Measurements from ENCODE around the gene EVC.

EVC gene

DNA sequence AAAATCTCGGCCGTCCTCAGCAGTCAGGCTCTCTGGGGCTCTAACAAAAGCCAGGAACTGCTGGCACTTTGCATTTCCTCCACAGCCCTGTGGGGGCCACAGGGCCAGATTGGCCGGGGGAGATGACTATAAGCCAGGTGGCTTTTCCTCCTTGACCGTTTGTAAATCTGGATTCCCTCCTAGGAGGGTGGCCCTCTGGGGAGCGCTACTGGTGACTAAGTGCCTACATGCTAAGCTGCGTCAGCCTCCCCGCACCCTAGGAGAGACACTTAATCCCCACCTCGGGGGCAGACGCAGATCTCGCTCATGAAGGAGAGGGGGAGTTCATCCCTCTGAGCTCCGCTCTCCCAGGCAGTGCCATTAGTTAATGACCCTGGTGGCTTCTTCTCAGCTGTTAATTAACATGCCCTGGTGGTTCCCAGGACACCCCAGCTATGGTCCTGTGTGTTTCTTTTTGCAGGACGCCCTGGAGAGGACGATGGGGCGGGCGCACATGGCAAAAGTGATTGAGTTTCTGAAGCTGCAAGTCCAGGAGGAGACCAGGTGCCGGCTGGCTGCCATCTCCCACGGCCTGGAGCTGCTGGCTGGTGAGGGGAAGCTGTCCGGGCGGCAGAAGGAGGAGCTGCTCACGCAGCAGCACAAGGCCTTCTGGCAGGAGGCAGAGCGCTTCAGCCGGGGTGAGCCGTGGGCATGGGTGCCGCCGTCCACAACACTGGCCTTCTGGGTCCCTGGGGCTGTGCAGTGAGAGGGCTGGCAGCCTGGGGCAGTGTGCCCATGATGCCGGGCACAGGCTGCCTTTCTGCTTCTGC lies 41.6 kb downstream of the EVC start:
- TF ChIP-seq GATA3 (IDR thresholded peaks at IDR 0.05; ENCODE audit: low read depth, low read length) (no peak), GATA2 (IDR thresholded peaks at IDR 0.05; ENCODE audit: low read depth, low read length) (no peak)

DNA sequence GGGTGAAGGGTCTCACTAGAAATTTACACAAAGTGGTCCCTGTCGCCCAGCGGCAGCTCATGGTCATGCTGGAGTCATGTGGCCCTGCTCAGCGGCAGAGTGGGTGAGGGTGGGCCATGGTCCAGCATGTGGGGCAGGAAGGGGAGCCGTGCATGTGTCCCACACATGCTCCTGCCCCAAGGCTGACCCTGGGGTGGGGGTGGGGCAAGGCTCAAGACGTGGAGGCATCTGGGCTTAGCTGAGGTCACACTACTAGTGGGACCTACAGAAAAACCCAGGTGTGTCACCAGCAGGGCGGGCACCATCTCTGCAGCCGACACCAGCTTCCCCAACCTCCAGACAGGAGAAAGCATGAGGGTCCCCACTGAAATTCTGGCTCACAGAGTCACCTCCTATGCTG lies 42.4 kb downstream of the EVC start:
- TF ChIP-seq GATA2 (IDR thresholded peaks at IDR 0.05; ENCODE audit: low read depth, low read length) (no peak), GATA3 (IDR thresholded peaks at IDR 0.05; ENCODE audit: low read depth, low read length) (no peak)

DNA sequence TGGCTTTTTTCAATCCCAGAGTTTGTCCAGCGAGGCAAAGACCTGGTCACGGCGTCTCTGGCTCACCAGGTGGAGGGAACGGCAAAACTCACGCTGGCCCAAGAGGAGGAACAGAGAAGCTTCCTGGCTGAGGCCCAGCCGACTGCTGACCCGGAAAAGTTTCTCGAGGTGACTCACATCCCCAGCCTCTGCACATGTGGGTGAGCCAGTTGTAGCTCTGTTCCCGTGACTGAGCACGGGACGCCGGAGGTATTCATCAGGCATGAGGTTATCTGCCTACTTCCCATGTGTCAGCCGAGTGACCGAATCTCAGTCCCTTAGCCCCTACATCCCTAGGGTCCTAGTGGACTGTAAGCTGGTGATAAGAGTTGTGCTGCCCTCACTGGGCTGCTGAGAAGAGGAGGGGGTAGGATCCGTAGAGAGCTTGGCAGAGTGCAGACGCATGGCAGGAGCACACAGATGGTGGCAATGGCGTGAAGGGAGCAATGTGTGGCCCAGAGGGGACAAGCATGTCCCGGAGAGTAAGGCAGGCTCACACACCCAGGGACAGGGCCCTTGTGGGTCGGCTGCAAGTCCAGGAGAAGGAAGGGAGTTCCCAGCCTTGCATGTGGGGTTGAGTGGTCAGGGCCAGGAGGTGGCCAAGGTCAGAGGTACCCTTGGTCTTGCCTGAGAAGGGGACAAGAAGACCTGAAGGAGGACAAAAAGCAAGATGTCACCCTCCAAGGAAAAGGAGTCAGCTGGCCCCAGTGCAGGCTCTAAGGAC lies 42.9 kb downstream of the EVC start:
- TF ChIP-seq GATA2 (IDR thresholded peaks at IDR 0.05; ENCODE audit: low read depth, low read length) (no peak), GATA3 (IDR thresholded peaks at IDR 0.05; ENCODE audit: low read depth, low read length) (no peak)

GRCh38 chr4:5754529-5754881 lies 43.5 kb downstream of the EVC start:
- TF ChIP-seq GATA3 (IDR thresholded peaks at IDR 0.05; ENCODE audit: low read depth, low read length): no peak
- TF ChIP-seq GATA2 (IDR thresholded peaks at IDR 0.05; ENCODE audit: low read depth, low read length): no peak

GRCh38 chr4:5755161-5755560 lies 44.2 kb downstream of the EVC start:
- TF ChIP-seq GATA3 (IDR thresholded peaks at IDR 0.05; ENCODE audit: low read depth, low read length) (no peak), GATA2 (IDR thresholded peaks at IDR 0.05; ENCODE audit: low read depth, low read length) (no peak)

- TF ChIP-seq GATA2 (IDR thresholded peaks at IDR 0.05; ENCODE audit: low read depth, low read length) (no peak), GATA3 (IDR thresholded peaks at IDR 0.05; ENCODE audit: low read depth, low read length) (no peak)
Observed at GRCh38 chr4:5755679-5756078, 44.7 kb downstream of the EVC start.

DNA sequence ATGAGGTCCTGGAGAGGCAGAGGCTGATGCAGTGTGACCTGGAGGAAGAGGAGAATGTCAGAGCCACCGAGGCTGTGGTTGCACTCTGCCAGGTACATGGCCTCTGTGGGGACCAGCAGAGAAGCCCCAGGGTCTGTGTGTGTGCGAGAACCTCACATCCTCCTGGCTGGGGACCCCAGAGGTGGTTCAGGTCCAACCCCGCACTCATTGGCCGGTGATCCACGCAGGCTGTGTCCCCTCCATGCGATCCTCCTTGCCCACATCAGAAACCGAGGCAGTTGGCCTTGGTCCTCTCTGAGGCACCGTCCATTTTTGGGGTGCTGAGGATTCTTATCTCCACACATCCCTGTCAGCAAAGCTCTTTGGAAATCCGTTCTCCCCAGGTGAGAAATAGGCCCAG lies 45.3 kb downstream of the EVC start:
- TF ChIP-seq GATA3 (IDR thresholded peaks at IDR 0.05; ENCODE audit: low read depth, low read length) (no peak), GATA2 (IDR thresholded peaks at IDR 0.05; ENCODE audit: low read depth, low read length) (no peak)

- TF ChIP-seq GATA3 (IDR thresholded peaks at IDR 0.05; ENCODE audit: low read depth, low read length) (no peak), GATA2 (IDR thresholded peaks at IDR 0.05; ENCODE audit: low read depth, low read length) (no peak)
Observed at GRCh38 chr4:5757091-5757490, 46.1 kb downstream of the EVC start.

GRCh38 chr4:5757536-5757935 lies 46.5 kb downstream of the EVC start:
- no peak for TF ChIP-seq GATA3 (IDR thresholded peaks at IDR 0.05; ENCODE audit: low read depth, low read length)
- no peak for TF ChIP-seq GATA2 (IDR thresholded peaks at IDR 0.05; ENCODE audit: low read depth, low read length)

DNA sequence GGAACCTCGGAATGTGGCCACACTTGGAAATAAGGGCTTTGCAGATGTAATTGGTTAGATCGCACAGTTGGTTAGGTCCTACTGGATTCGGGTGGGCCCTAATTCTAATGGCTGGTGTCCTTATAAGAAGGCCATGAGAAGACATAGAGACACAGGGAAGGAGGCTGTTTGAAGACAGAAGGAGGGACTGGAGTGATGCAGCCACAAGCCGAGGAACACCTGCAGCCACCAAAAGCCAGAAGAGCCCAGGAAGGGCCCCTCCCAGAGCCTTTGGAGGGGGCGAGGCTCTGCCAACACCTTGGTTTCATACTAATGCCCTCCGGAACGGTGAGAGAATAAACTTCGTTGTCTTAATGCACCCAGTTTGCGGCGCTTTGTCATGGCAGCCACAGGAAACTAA lies 47.0 kb downstream of the EVC start:
- no peak for TF ChIP-seq GATA3 (IDR thresholded peaks at IDR 0.05; ENCODE audit: low read depth, low read length)
- no peak for TF ChIP-seq GATA2 (IDR thresholded peaks at IDR 0.05; ENCODE audit: low read depth, low read length)

- TF ChIP-seq GATA2 (IDR thresholded peaks at IDR 0.05; ENCODE audit: low read depth, low read length) (no peak), GATA3 (IDR thresholded peaks at IDR 0.05; ENCODE audit: low read depth, low read length) (no peak)
Observed at GRCh38 chr4:5758741-5759140, 47.7 kb downstream of the EVC start.

DNA sequence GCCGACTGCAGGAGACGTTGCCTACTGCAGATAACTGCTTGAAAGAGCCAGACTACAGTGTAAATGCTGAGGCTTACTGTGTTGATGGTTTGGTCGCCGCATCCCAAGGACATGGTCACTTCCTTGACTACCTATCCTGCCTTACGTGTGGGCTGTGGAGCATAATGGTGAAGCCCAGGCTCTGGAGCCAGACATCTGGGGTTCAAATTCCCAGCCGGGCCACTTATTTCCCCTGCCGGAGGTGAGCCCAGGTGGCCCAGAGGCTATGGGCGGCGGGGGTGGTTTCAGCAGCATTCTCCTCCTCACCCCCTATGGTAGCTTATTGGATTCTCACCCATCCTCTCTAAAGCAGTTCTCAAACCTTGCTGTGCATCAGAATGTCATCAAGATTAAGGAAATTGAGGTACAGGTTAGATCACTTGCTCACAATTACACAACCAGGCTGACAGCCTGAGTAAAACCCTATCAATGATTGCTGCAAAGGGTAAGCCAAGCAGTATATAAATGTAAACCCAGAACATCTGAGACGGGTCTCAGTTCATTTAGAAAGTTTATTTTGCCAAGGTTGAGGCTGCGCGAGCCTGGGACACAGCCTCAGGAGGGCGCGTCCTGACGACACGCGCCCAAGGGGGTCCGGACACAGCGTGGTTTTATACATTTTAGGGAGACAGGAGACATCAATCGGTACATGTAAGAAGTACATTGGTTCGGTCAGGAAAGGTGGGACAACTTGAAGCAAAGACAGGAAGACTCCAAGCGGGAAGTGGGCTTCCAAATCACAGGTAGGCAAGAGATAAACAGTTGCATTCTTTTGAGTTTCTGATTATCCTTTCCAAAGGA lies 48.5 kb downstream of the EVC start:
- TF ChIP-seq GATA3 (IDR thresholded peaks at IDR 0.05; ENCODE audit: low read depth, low read length) (no peak), GATA2 (IDR thresholded peaks at IDR 0.05; ENCODE audit: low read depth, low read length) (no peak)

DNA sequence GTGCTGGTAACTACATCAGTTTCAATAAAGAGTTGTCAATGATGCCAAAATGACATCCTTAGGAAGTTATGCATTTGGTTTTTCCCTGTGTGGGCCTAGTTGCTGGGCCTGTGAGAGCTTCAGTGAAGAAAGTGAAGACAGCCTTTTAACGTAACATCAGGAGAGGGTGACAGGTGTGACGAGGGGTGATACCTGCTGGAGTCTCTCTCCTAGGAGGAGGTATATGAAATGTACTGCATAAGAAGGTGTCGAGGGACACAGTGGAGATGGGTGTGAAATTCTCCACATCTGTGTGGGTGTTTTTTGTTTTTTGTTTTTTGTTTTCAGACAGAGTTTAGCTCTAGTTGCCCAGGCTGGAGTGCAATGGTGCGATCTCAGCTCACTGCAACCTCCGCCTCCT lies 49.2 kb downstream of the EVC start:
- no peak for TF ChIP-seq GATA3 (IDR thresholded peaks at IDR 0.05; ENCODE audit: low read depth, low read length)
- no peak for TF ChIP-seq GATA2 (IDR thresholded peaks at IDR 0.05; ENCODE audit: low read depth, low read length)

GRCh38 chr4:5760936-5761480 lies 50.0 kb downstream of the EVC start:
- TF ChIP-seq GATA3 (IDR thresholded peaks at IDR 0.05; ENCODE audit: low read depth, low read length) (no peak), GATA2 (IDR thresholded peaks at IDR 0.05; ENCODE audit: low read depth, low read length) (no peak)

Measured in SH-SY5Y (cell line).